IPS DF 6.9 (cell line): ENCODE measurements around the gene TBC1D30.

Experiments used
- DNase-seq: peaks from one replicate; pipeline ENCODE4 v3.0.0-alpha.2; 2013; ENCODE audit warnings: low read depth, low spot score
- H3K27ac ChIP-seq: one replicate; pipeline ENCODE4 v1.5.1; 2013; ENCODE audit warnings: low read length, control low read depth
- H3K27me3 ChIP-seq: 2 replicates; pipeline ENCODE4 v1.6.1; 2013; ENCODE audit warnings: mild to moderate bottlenecking, low read length; ENCODE audit not compliant: control insufficient read depth, insufficient read depth
- H3K36me3 ChIP-seq: 2 replicates; pipeline ENCODE4 v1.6.1; 2013; ENCODE audit warnings: low read length; ENCODE audit not compliant: control insufficient read depth, insufficient read depth
- H3K4me1 ChIP-seq: 2 replicates; pipeline ENCODE4 v1.6.1; 2013; ENCODE audit warnings: low read length; ENCODE audit not compliant: control insufficient read depth, insufficient read depth
- H3K4me3 ChIP-seq: 2 replicates; pipeline ENCODE4 v1.5.1; 2013; ENCODE audit warnings: mild to moderate bottlenecking, low read length
- H3K9me3 ChIP-seq: 2 replicates; pipeline ENCODE4 v1.6.1; 2013; ENCODE audit warnings: low read length, inconsistent platforms; ENCODE audit not compliant: control insufficient read depth, insufficient read depth
- WGBS: extraction: QIAGEN DNeasy Blood & Tissue Kit; methylation state at CpG from one replicate; pipeline ENCODE4 v1.1.7; 2013; ENCODE audit warnings: mixed read lengths, missing lambda C conversion rate; ENCODE audit not compliant: insufficient read length, insufficient coverage; 5-methylcytosine and 5-hydroxymethylcytosine counted together

The TBC1D30 gene

DNA sequence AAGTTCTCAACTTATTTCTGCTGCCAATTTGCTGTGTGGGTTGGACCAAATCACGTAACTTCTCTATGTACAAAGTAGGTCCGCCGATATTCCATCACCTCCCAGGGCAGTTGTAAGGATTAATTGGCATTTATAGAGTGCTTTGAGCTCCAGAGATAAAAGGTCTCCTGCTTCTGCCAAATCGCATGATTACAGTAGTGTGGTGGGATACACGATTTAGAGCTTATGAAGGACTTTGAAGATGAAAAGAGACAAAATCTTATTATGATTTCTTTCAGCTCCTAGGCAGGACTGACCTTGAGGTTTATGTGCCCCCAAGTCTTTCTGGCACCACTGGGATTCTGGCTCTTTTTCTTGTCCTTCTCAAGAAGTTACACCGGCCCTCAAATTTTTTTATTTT, 84.7 kb downstream of the TBC1D30 start:
- no peak overlapping the region for H3K4me3 ChIP-seq
- no peaks in the 10 kb centered on the region for H3K36me3 ChIP-seq
- no peak for DNase-seq
- no peaks in the 10 kb centered on the region for H3K4me1 ChIP-seq
- no peaks in the 10 kb centered on the region for H3K9me3 ChIP-seq
- WGBS: no CpG with 5 or more reads among the region's 6 CpGs
- no peaks in the 10 kb centered on the region for H3K27me3 ChIP-seq
- H3K27ac ChIP-seq: no peak overlapping the region

DNA sequence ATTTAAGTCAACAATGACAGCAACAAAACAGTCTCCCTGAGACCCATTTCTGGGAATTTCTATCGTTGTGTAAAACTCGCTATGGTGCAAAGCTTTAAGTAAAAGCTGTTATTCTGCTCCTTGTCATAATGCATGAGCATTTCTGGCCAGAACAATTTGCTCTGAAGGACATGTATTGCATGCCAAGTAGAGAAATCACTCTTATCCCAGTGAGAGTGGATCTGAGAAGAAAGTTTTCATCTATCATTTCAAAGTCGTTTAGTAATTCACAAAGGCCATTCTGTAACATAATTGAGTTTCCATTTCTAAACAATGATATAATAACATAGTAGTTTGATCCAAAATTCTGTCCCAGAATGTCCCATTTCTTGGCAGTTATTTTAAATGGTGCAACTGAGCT, 86.6 kb downstream of the TBC1D30 start:
- Histone ChIP-seq H3K27ac (no peak overlapping the region), H3K4me3 (no peak overlapping the region), H3K9me3 (no peaks in the 10 kb centered on the region), H3K4me1 (no peaks in the 10 kb centered on the region), H3K27me3 (no peaks in the 10 kb centered on the region), H3K36me3 (no peaks in the 10 kb centered on the region)
- WGBS: no CpG with 5 or more reads among the region's 3 CpGs
- no peak for DNase-seq

DNA sequence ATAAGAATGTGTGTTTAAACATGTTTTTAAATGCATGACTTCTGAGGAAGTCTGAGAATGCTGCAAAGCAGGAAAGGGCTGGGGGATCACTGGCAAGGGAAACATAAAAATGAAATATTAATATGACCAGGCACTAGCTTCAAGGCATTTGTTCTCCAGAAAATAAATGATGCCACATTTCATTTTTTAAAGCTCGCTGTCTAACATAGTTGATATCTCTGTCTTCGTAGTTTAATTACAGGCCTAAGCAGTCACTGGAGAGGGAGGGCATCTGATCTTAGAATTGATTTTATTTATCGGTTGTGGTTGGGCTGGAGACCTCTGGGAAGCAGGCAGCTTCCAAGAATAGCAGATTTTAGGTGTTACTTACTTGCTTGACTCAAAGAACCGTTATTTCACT, 87.5 kb downstream of the TBC1D30 start:
- no peaks in the 10 kb centered on the region for H3K27me3 ChIP-seq
- no peak overlapping the region for H3K27ac ChIP-seq
- no peak for DNase-seq
- no peaks in the 10 kb centered on the region for H3K4me1 ChIP-seq
- H3K36me3 ChIP-seq: no peaks in the 10 kb centered on the region
- no peaks in the 10 kb centered on the region for H3K9me3 ChIP-seq
- no peak overlapping the region for H3K4me3 ChIP-seq
- no CpG with 5 or more reads among the region's 4 CpGs for WGBS

DNA sequence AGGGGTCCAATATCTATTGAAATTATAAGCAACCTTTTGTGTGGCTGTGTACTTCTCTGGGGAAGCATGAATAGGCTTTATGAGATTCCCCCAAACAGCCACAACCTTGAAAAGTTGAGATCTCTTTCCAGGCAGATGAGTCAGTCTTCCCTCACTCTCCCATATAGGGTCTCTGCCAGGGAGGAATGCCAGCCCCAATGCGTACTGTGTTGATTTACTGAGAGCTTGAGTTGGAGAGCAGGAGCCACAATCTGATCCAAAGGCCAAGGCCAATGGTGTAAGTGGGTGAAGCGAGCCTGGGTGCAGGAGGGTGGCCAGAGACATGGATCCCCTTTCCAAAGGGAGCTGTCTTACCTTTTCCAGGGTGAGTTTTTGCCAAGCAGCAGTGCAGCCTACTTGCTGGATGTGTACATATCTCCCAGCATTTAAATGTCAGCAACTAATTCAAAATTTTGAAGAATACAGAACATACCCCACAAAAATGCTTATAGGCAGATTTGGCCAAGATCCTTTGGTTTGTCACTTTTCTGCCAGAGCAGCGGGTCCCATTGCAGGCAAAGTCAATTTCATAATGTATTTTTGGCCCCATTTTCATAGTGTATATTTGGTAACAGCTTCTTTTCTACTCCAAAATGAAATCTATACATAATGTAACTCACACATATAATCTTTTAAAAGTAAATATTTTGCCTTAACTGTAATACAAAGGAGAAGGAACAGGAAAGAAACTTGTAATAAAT, 88.2 kb downstream of the TBC1D30 start:
- no peaks in the 10 kb centered on the region for H3K27me3 ChIP-seq
- no peaks in the 10 kb centered on the region for H3K36me3 ChIP-seq
- no CpG with 5 or more reads among the region's 3 CpGs for WGBS

GRCh38 chr12:64915242-64915641, 90.8 kb downstream of the TBC1D30 start:
- WGBS: no CpG with 5 or more reads among the region's 3 CpGs
- H3K27ac ChIP-seq: no peak overlapping the region
- no peaks in the 10 kb centered on the region for H3K36me3 ChIP-seq
- H3K27me3 ChIP-seq: no peaks in the 10 kb centered on the region
- DNase-seq: no peak
- H3K4me1 ChIP-seq: no peaks in the 10 kb centered on the region
- no peak overlapping the region for H3K4me3 ChIP-seq
- no peaks in the 10 kb centered on the region for H3K9me3 ChIP-seq

More for the DNA sequence above, 88.2 kb downstream of the TBC1D30 start:
- DNase-seq: no peak
- no peaks in the 10 kb centered on the region for H3K9me3 ChIP-seq
- no peak overlapping the region for H3K4me3 ChIP-seq
- no peaks in the 10 kb centered on the region for H3K4me1 ChIP-seq
- H3K27ac ChIP-seq: no peak overlapping the region

DNA sequence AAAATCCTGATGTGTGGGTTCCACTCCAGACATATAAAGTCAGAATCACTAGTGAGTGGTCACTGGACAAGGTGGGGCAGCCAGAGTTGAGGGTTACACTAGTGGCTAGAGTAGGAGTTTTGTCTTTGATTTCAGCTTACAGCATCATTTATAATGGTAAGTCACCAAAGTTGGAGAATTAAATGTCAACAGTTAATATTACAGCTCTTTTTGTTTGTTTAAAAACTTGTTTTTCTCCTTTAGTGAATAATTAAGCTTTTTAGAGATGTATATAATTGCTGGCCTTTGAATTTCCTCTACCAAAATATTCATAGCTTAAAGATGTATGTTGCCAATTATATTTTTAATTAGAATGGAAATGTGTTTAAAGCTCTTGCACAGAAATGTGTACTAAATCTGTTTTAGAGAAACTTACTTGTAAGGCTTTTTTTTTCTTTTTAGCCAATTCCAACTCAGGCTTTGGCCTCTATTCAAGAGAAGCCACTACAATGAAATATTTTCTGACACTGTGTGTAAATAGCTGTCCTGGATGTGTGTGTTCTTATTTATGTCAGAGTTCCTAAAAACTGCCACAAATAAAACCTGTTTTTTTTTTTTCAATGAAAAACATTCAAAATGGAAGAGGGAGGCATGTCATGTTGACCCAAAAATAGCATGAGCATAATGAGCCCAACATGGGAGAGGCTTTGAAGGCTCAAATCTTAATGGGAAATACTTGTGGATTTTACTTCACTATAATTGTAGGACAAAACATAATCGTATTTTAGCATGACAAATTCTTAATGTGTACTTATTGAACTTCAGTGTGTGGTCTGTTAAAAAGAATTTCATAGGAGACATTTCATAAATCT, 92.2 kb downstream of the TBC1D30 start:
- Histone ChIP-seq H3K27me3 (no peaks in the 10 kb centered on the region), H3K4me3 (no peak overlapping the region), H3K4me1 (no peaks in the 10 kb centered on the region), H3K27ac (no peak overlapping the region), H3K36me3 (no peaks in the 10 kb centered on the region), H3K9me3 (no peaks in the 10 kb centered on the region)
- no CpG with 5 or more reads among the region's 1 CpG for WGBS
- no peak for DNase-seq

- no peak overlapping the region for H3K4me3 ChIP-seq
- no peak for DNase-seq
- H3K36me3 ChIP-seq: no peaks in the 10 kb centered on the region
- H3K9me3 ChIP-seq: no peaks in the 10 kb centered on the region
- H3K27ac ChIP-seq: no peak overlapping the region
- H3K4me1 ChIP-seq: no peaks in the 10 kb centered on the region
- no peaks in the 10 kb centered on the region for H3K27me3 ChIP-seq
- no CpG with 5 or more reads among the region's 2 CpGs for WGBS
Measured at GRCh38 chr12:64918344-64918743, 93.9 kb downstream of the TBC1D30 start.

DNA sequence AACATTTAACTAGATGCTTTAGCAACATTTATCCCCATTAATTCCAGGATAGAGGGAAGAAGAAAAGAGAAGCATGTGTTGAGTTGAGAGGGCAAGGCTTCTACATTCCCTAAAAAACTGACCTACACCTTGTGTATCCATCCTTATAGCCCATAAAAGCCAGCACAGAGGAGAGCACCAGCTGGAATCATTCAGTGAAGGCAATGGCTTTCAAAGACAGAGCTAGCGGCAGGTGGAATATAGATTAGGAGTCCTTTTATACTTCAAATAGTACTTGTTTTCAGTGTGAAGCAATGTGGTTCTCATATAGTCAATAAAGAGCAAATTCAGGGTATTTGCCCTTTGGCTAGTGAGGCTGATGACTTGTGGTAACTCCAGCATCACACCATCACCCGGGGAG, 94.4 kb downstream of the TBC1D30 start:
- Histone ChIP-seq H3K27me3 (no peaks in the 10 kb centered on the region), H3K4me3 (no peak overlapping the region), H3K9me3 (no peaks in the 10 kb centered on the region), H3K27ac (no peak overlapping the region), H3K36me3 (no peaks in the 10 kb centered on the region), H3K4me1 (0 out of 2 replicates have a peak, but pooled peaks cover 1% of the 10 kb centered on the region)
- no peak for DNase-seq
- no CpG with 5 or more reads among the region's 2 CpGs for WGBS

- no peak overlapping the region for H3K27ac ChIP-seq
- no peak overlapping the region for H3K4me3 ChIP-seq
- no peaks in the 10 kb centered on the region for H3K27me3 ChIP-seq
- no peaks in the 10 kb centered on the region for H3K36me3 ChIP-seq
- H3K9me3 ChIP-seq: no peaks in the 10 kb centered on the region
- DNase-seq: no peak
- H3K4me1 ChIP-seq: 0 out of 2 replicates have a peak, but pooled peaks cover 1% of the 10 kb centered on the region
Measured at GRCh38 chr12:64922853-64923252, 98.4 kb downstream of the TBC1D30 start.

DNA sequence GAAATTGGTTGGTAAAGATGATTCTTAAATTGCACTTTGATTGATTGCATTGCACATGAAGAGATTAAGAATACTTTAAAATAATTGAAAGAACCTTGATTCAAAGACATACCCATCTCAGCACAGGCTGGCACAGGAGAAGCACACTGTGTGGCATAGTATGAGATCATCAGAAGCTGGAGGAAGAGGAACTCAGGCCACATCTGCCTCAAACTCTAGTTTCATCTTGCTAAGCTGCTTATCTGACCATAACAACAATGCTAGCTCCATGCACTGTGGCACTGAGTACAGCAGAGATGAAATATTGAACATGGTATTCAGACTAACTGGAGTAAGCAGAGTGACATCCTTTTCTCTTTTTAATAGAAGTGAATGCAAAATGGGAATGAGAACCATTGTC, 99.1 kb downstream of the TBC1D30 start:
- no peak overlapping the region for H3K27ac ChIP-seq
- 0 out of 2 replicates have a peak, but pooled peaks cover 1% of the 10 kb centered on the region for H3K4me1 ChIP-seq
- no peaks in the 10 kb centered on the region for H3K36me3 ChIP-seq
- no peak overlapping the region for H3K4me3 ChIP-seq
- H3K9me3 ChIP-seq: no peaks in the 10 kb centered on the region
- no peaks in the 10 kb centered on the region for H3K27me3 ChIP-seq
- DNase-seq: no peak
